ENCODE results near the gene ST6GALNAC3. TPM values are rescaled to one million over a fixed set of nuclear protein-coding genes. Genes with fewer than 3 reads are reported as not detected.

Gene ST6GALNAC3
- total and polyA plus RNA-seq, 3 donors from 2014 or later, result 0.46 to 0.87 (median 0.74) TPM

- H3K36me3 ChIP-seq (ENCODE audit: low read depth, missing control alignments), result no peaks in the 10 kb centered on the region
- H3K27ac ChIP-seq, result no peak overlapping the region
- no peaks in the 10 kb centered on the region for H3K27me3 ChIP-seq
- no peaks in the 10 kb centered on the region for H3K4me1 ChIP-seq
- no peak for DNase-seq
- intact Hi-C loops (cut with DNase I; ENCODE audit: low total_unique reads), result no loop called here
- no peaks in the 10 kb centered on the region for H3K9me3 ChIP-seq
- WGBS, 2 donors, result 63 to 69% methylated on average over 3 of the region's 3 CpGs
- no peak overlapping the region for H3K4me3 ChIP-seq
- TF ChIP-seq CTCF (IDR thresholded peaks at IDR 0.05) (no peak), POLR2A (IDR thresholded peaks at IDR 0.05) (no peak)
Measured at GRCh38 chr1:76543495-76543894, 468.9 kb downstream of the ST6GALNAC3 start.

- Histone ChIP-seq H3K4me1 (no peaks in the 10 kb centered on the region), H3K9me3 (no peaks in the 10 kb centered on the region), H3K36me3 (ENCODE audit: low read depth, missing control alignments) (no peaks in the 10 kb centered on the region), H3K27ac (no peak overlapping the region), H3K27me3 (no peaks in the 10 kb centered on the region), H3K4me3 (no peak overlapping the region)
- TF ChIP-seq CTCF (IDR thresholded peaks at IDR 0.05), result no peak
- TF ChIP-seq POLR2A (IDR thresholded peaks at IDR 0.05), result no peak
- no peak for DNase-seq
- intact Hi-C loops (cut with DNase I; ENCODE audit: low total_unique reads), result no loop called here
- WGBS, 2 donors, result 77 to 83% methylated on average over 3 of the region's 3 CpGs
Measured at GRCh38 chr1:76546354-76546933, 471.9 kb downstream of the ST6GALNAC3 start.

- H3K9me3 ChIP-seq, result no peaks in the 10 kb centered on the region
- H3K4me1 ChIP-seq, result no peaks in the 10 kb centered on the region
- H3K27ac ChIP-seq, result no peak overlapping the region
- no peak for DNase-seq
- H3K36me3 ChIP-seq (ENCODE audit: low read depth, missing control alignments), result no peaks in the 10 kb centered on the region
- no peaks in the 10 kb centered on the region for H3K27me3 ChIP-seq
- intact Hi-C loops (cut with DNase I; ENCODE audit: low total_unique reads), result no loop called here
- TF ChIP-seq POLR2A (IDR thresholded peaks at IDR 0.05) (no peak), CTCF (IDR thresholded peaks at IDR 0.05) (no peak)
- no peak overlapping the region for H3K4me3 ChIP-seq
Measured at GRCh38 chr1:76547916-76548315, 473.4 kb downstream of the ST6GALNAC3 start.

GRCh38 chr1:76548513-76549100 lies 474.1 kb downstream of the ST6GALNAC3 start:
- no peak for DNase-seq
- intact Hi-C loops (cut with DNase I; ENCODE audit: low total_unique reads), result no loop called here
- H3K4me3 ChIP-seq, result no peak overlapping the region
- TF ChIP-seq POLR2A (IDR thresholded peaks at IDR 0.05) (no peak), CTCF (IDR thresholded peaks at IDR 0.05) (no peak)
- H3K27me3 ChIP-seq, result no peaks in the 10 kb centered on the region
- H3K36me3 ChIP-seq (ENCODE audit: low read depth, missing control alignments), result no peaks in the 10 kb centered on the region
- WGBS, 2 donors, result 86 to 87% methylated on average over 4 of the region's 4 CpGs
- no peaks in the 10 kb centered on the region for H3K9me3 ChIP-seq
- no peaks in the 10 kb centered on the region for H3K4me1 ChIP-seq
- H3K27ac ChIP-seq, result no peak overlapping the region

- DNase-seq, result no peak
- intact Hi-C loops (cut with DNase I; ENCODE audit: low total_unique reads), result no loop called here
- 77 to 83% methylated on average over 1 of the region's 1 CpG for WGBS, 2 donors
- no peaks in the 10 kb centered on the region for H3K9me3 ChIP-seq
- no peaks in the 10 kb centered on the region for H3K27me3 ChIP-seq
- TF ChIP-seq CTCF (IDR thresholded peaks at IDR 0.05), result no peak
- TF ChIP-seq POLR2A (IDR thresholded peaks at IDR 0.05), result no peak
- no peaks in the 10 kb centered on the region for H3K36me3 ChIP-seq (ENCODE audit: low read depth, missing control alignments)
- no peaks in the 10 kb centered on the region for H3K4me1 ChIP-seq
- H3K27ac ChIP-seq, result no peak overlapping the region
- H3K4me3 ChIP-seq, result no peak overlapping the region
Measured at GRCh38 chr1:76554283-76554682, 479.7 kb downstream of the ST6GALNAC3 start.

Data from testis (tissue), 3 donors.